Measurements from ENCODE around the gene NRBF2.

- TF ChIP-seq, protein P1, sequence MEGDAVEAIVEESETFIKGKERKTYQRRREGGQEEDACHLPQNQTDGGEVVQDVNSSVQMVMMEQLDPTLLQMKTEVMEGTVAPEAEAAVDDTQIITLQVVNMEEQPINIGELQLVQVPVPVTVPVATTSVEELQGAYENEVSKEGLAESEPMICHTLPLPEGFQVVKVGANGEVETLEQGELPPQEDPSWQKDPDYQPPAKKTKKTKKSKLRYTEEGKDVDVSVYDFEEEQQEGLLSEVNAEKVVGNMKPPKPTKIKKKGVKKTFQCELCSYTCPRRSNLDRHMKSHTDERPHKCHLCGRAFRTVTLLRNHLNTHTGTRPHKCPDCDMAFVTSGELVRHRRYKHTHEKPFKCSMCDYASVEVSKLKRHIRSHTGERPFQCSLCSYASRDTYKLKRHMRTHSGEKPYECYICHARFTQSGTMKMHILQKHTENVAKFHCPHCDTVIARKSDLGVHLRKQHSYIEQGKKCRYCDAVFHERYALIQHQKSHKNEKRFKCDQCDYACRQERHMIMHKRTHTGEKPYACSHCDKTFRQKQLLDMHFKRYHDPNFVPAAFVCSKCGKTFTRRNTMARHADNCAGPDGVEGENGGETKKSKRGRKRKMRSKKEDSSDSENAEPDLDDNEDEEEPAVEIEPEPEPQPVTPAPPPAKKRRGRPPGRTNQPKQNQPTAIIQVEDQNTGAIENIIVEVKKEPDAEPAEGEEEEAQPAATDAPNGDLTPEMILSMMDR (conservative IDR thresholded peaks at IDR 0.05; ENCODE audit: low read length), result peak; percentile 85
- no peak for TF ChIP-seq EZH2phosphoT487 (IDR thresholded peaks at IDR 0.05; ENCODE audit: borderline replicate concordance)
Measured at GRCh38 chr10:63083904-63084689, 49.0 kb upstream of the NRBF2 start.
